ENCODE measurements around the gene MCF2L2.
A peak's percentile ranks its signal among the peaks of the same experiment; 100 is the strongest.
"Not testable (repeated sequence)": the region's sequence is repeated elsewhere in the genome, so short reads cannot be mapped to it uniquely, and the experiment has no call there.

Gene MCF2L2

DNA sequence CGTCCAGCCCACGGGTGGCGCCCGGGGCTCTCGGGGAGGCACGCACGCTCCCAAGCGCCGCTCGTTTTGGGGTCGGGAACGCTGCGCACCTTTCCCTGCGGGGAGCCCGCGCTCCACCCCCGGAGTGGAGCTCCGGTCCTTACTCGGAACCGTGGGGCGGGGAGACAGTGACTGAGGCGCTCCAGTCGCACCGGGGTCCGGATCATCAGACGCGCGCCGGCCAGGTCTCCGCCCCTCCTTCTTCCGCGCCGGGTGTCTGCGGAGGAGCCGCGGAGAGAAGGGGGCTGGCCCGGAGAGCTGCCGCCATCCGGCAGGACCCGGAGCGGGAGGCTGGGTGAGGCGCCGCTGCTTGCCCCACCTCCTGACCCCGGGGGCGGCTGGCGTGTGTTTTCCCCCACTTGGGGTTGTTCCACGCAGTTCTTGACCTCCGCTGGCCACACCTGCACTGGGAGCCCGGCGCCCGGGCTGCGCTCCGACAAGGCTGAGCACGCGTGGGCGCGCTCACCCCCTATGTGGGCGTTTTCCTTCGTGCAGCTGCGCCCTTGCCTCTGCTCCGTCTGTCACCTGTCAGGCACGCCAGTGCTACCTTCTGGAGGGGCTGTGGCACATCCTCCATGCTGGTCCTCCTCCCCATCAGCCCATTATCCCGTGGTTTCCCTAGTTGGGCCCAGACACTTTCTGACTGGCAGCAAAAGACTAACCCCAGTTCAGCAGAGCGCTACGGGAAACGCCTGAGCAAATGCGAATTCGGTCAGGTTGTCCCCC is at the start of gene MCF2L2:
TSS of gene MCF2L2 (minus strand) at position 173 of the 765 bp plus-strand sequence. CDS start 642 bp downstream, outside the sequence.
- peak; percentile 24 for DNase-seq

DNA sequence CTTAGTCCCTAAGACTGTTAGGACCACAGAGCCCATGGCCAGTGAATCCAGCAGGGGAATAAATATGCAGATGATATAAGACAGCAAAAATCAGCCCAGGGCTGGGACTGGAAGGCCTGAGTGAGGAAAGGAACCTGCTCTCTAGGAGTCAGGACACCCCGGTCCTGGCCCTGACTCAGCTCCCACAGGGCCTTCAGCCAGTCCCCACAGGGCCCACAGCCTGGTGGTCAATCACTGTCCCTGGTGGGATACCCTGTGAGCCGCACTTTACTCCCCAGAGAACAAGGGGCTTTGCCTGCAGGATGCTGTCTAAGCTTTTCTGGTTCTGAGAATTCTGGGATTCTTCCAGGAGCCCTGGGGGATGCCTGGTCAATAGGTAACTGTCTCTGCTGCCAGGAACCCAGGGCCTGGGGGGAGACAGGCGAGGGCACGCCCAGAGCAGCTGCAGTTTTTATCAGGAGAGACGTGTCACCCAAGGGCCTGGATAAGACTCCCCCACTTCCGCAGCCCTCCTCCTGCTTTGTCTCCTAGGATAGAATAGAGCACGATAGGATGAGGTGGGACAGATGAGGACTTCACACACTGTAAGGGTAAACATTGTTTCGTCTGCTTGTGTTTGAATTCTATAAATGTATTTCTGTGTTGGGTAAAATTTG is 49.5 kb upstream of the MCF2L2 start:
- DNase-seq = no peak

- not testable (repeated sequence) for DNase-seq
These were observed 47.3 kb upstream of the MCF2L2 start for GRCh38 chr3:183475764-183476162.

GRCh38 chr3:183475016-183475763 is 46.8 kb upstream of the MCF2L2 start:
- DNase-seq = peak; percentile 19

GRCh38 chr3:183473969-183474368 is 45.5 kb upstream of the MCF2L2 start:
- DNase-seq = no peak

DNA sequence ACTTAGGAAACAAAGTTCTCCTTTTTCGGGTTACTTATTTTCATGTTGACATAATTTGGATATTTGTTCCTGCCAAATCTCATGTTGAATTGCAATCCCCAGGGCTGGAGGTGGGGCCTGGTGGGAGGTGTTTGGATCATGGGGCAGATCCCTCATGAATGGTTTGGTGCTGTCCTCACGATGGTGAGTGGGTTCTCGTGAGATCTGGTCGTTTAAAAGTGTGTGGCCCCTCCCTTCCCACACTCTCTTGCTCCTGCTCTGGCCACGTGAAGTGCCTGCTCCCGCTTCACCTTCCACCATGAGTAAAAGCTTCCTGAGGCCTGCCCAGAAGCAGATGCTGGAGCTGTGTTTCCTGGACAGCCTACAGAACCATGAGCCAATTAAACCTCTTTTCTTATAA is 43.7 kb upstream of the MCF2L2 start:
- DNase-seq = no peak

DNA sequence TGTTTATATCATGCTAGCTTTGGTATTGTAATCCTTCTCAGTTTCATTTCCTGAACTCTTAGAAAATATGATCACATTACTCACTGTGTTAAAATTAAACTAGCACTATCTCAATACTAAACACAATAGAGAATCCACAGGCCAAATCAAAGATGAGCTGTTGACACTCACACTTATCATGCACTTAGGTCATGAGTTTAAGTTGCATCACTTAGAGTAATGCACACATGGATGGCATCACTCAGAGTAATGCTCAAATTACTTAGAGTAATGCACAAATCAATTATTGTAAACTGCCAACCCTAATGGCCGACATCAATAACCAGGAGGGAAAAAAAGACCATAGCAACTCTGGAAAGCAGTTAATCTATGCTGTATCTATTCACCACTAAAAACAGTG is 40.0 kb upstream of the MCF2L2 start:
- DNase-seq = peak; percentile 39

DNA sequence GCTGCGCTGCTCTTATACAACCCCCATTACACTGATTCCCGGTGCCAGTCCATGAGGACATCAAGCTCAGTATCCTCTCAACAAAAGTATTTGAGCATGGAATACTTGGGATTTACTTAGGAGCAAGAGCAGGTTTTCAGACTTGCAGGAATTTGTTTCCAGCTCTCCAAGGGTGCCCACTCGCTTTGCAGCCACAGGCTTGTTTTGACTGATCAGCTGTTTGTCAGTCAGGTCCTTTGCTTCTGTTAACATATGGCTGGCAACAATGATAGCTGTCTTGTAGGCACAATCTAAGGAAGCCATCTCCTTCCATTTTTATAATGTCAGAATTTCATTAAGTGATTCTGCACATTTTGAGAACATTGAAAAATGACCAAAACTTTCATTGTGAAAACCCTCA is 38.2 kb upstream of the MCF2L2 start:
- no peak for DNase-seq

GRCh38 chr3:183465710-183466109 is 37.3 kb upstream of the MCF2L2 start:
- DNase-seq = not testable (repeated sequence)

- no peak for DNase-seq
These were observed 36.1 kb upstream of the MCF2L2 start for GRCh38 chr3:183464480-183464879.

GRCh38 chr3:183460081-183461055 is 31.9 kb upstream of the MCF2L2 start:
- no peak for DNase-seq

- no peak for DNase-seq
These were observed 26.7 kb upstream of the MCF2L2 start for GRCh38 chr3:183455089-183455488.

DNA sequence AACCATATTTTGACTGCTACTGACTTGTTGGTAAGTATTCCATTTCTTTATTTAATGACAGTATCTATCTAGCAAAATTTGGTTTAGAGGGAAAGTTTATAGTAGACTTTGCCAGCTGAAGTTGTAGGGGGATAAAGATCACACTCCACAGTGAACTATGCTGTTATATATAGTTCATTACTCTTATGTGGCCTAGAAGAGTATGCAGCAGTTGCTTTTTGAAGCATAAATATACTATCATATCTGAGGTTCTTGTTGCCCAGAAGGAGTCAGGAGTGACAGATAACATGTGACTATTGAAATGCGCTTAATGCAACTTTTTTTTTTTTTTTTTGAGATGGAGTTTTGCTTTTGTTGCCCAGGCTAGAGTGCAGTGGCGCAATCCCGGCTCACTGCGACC is 25.6 kb upstream of the MCF2L2 start:
- DNase-seq = no peak

GRCh38 chr3:183449791-183450190 is 21.4 kb upstream of the MCF2L2 start:
- no peak for DNase-seq

DNA sequence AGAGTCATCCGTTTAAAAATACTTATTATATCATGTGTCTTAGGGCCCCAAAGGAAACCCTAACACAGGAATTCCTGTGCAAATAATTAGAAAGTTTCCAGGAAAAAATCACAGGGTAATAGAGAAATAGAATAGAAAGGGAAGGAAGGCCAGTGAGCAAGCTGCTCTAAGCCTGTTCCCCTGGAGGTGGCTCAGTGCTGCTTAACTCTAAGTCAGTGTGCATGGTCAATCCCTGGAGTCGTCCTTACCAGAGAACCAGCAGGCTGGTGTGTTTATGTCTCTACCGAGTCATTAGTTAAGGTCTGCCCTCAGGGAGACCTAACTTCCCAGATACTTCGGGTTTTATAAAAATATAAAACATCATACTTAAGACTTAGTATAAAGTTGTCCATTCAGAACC is 21.0 kb upstream of the MCF2L2 start:
- peak; percentile 26 for DNase-seq

DNA sequence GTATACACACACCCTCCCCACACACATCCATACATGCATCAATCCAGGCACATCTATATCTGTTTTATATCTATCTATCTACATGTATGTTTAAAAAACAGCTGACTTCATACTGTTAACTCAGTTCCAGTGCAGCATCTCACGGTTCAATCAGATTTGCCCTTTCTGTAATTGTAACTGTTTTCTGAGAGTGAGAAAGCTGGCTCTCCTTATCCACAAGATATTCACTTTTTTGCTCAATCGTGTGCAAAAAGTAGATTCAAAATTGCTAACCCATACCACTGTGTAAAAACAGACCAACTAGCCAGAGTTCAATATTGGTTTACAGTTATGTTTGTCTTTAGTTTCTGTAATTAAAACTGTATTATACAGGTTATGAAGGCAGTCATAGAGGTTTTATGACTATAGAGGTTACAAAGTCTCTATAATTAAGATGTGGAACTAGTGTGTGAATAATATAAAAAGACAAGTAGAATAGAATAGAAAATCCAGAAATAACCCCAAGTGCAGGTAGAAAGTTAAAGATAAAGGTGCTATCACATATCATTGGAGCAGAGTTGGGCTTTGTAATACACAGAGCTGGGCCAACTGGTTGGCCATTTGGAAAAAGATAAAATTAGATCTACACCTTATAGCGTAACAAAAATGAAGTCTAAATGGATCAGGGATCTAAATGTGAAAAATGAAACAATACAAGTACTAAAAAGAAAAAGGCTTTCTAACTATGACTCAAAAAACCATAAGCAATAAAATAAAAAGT is 20.1 kb upstream of the MCF2L2 start:
- DNase-seq = no peak

DNA sequence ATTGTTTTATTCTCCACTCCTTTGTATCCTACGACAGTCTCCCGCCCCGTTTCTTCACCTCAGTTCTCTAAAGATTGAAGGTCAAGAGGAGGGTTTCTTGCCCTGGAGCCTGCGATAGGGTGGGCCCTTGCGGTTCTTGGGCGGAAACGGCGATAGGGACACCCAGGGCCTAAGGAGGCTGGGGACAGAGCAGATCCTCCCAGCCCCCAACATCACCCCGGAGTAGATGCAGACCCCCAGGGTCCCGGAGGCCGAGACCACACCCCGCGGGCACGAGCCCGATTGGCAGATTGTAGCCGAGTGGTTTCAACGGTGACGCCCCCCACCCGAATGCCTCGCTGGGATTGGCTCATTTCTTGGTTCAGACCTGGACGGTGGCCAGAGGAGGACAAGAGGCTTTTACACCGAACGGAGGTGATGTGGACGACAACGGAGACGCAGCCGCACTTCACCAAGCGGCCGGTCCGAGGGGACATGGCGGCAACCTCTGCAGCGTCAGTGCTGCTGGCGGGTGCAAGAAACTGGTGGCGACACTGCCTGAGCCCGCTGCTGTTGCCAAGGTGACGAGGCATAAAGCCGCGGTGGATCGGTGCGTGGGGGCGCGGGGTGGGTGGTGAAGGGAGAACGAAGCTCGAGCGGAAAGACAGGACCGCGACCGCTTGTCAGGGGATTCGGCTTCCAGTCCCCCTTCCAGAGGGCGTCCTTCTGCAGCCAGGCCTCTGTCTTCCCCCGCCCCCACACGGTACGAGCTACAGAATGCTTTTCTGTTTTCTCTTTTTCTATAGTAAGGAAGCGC is 19.0 kb upstream of the MCF2L2 start:
- peak; percentile 87 for DNase-seq

- DNase-seq = no peak
These were observed 18.4 kb upstream of the MCF2L2 start for GRCh38 chr3:183446838-183447205.

DNA sequence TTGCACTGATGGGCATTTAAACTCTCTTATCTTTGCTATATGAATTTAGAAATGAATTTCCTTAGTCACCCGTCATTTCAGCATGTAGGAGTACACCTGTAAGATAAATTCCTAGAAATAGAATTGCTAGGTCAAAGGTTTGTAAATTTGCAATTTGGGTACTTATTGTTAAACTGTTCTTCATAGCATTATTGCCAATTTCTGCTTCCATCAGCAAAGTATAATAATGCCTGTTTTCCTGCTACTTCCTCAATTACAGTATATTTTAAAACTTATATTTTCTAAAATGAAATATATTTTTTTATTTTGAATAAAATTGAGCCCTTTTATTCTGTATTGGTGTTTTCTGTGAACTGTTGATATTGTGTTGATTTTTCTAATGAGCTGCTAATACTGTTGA is 16.3 kb upstream of the MCF2L2 start:
- DNase-seq = no peak

GRCh38 chr3:183443395-183444385 is 15.3 kb upstream of the MCF2L2 start:
- DNase-seq = no peak

Data from suppressor macrophage treated with lipopolysaccharide for 4 hours (primary cell).